Glutamatergic neuron (in vitro differentiated cells): ENCODE results near the gene HPS6. TPM values are rescaled to one million over a fixed set of nuclear protein-coding genes. Genes with fewer than 3 reads are reported as not detected.
A peak's percentile ranks its signal among the peaks of the same experiment; 100 is the strongest.
"Not testable (repeated sequence)": the region's sequence is repeated elsewhere in the genome, so short reads cannot be mapped to it uniquely, and the experiment has no call there.

Experiments used
- DNase-seq: peaks from one replicate; pipeline ENCODE4 v3.0.0; 2022
- H3K27ac Mint-ChIP-seq: one replicate; pipeline ENCODE4 v1.8.0; 2020; ENCODE audit warnings: mild to moderate bottlenecking, mixed read lengths, inconsistent platforms; ENCODE audit not compliant: unreplicated experiment
- H3K27me3 Mint-ChIP-seq: one replicate; pipeline ENCODE4 v1.8.0; 2020; ENCODE audit warnings: mild to moderate bottlenecking, moderate library complexity, mixed read lengths, inconsistent platforms; ENCODE audit not compliant: unreplicated experiment
- H3K36me3 Mint-ChIP-seq: one replicate; pipeline ENCODE4 v1.8.0; 2020; ENCODE audit warnings: mild to moderate bottlenecking, mixed read lengths, inconsistent platforms; ENCODE audit not compliant: unreplicated experiment
- H3K4me1 Mint-ChIP-seq: one replicate; pipeline ENCODE4 v1.8.0; 2020; ENCODE audit warnings: mild to moderate bottlenecking, low read depth, mixed read lengths, inconsistent platforms; ENCODE audit not compliant: unreplicated experiment
- H3K4me3 Mint-ChIP-seq: one replicate; pipeline ENCODE4 v1.8.0; 2020; ENCODE audit warnings: mild to moderate bottlenecking, mixed read lengths, inconsistent platforms; ENCODE audit not compliant: unreplicated experiment
- H3K9me3 Mint-ChIP-seq: one replicate; pipeline ENCODE4 v1.8.0; 2020; ENCODE audit warnings: mild to moderate bottlenecking, moderate library complexity, mixed read lengths, inconsistent platforms; ENCODE audit not compliant: unreplicated experiment
- CTCF ChIP-seq: fragments of 200-600 bp; sonication (generic); IDR thresholded peaks from one replicate; pipeline ENCODE4 v1.5.0; 2021; ENCODE audit not compliant: partially characterized antibody, unreplicated experiment
- total RNA-seq: library from RNA; stranded (reverse); fragmentation: NEBNext Ultra II Directional; extraction: Animal tissue kit (Norgen Biotek cat#: 25700); gene quantifications from one replicate; pipeline ENCODE4 v1.2.1, GENCODE V29; 2021; ENCODE audit not compliant: unreplicated experiment

HPS6 gene
- total RNA-seq, 1 donor from 2014 or later: 22.1 TPM

- Mint-ChIP-seq H3K27me3 (no peaks in the 10 kb centered on the region), H3K36me3 (no peaks in the 10 kb centered on the region), H3K4me3 (no peak overlapping the region), H3K9me3 (peaks cover 3% of the 10 kb centered on the region), H3K27ac (no peak overlapping the region), H3K4me1 (peaks cover 21% of the 10 kb centered on the region)
- DNase-seq: no peak
- no peak for TF ChIP-seq CTCF
These were observed 19.9 kb upstream of the HPS6 start for GRCh38 chr10:102045292-102045691.

GRCh38 chr10:102046095-102046494, 19.1 kb upstream of the HPS6 start:
- no peak overlapping the region for H3K27ac Mint-ChIP-seq

GRCh38 chr10:102054881-102055646, 10.1 kb upstream of the HPS6 start:
- not testable (repeated sequence) for H3K36me3 Mint-ChIP-seq, DNase-seq, H3K9me3 Mint-ChIP-seq, H3K27me3 Mint-ChIP-seq
- peaks cover 11% of the 10 kb centered on the region for H3K4me1 Mint-ChIP-seq
- peak overlapping the region; percentile 98 for H3K27ac Mint-ChIP-seq
- H3K4me3 Mint-ChIP-seq: peak overlapping the region; percentile 97

More at GRCh38 chr10:102046095-102046494, 19.1 kb upstream of the HPS6 start:
- DNase-seq: no peak
- Mint-ChIP-seq H3K27me3 (no peaks in the 10 kb centered on the region), H3K9me3 (peaks cover 3% of the 10 kb centered on the region), H3K4me1 (peaks cover 14% of the 10 kb centered on the region), H3K36me3 (no peaks in the 10 kb centered on the region), H3K4me3 (no peak overlapping the region)
- TF ChIP-seq CTCF: no peak

- no peak for TF ChIP-seq CTCF
- peak within 1 kb of the TSS; percentile 98 for H3K27ac Mint-ChIP-seq
- DNase-seq: peak; percentile 91
- peaks cover 11% of the 10 kb centered on the region for H3K4me1 Mint-ChIP-seq
- peaks cover 5% of the 10 kb centered on the region for H3K9me3 Mint-ChIP-seq
- peaks cover 6% of the 10 kb centered on the region for H3K27me3 Mint-ChIP-seq
- H3K4me3 Mint-ChIP-seq: peak within 1 kb of the TSS; percentile 97
- no peaks in the 10 kb centered on the region for H3K36me3 Mint-ChIP-seq
These were observed 9.3 kb upstream of the HPS6 start, which contains the start of gene ARMH3 for GRCh38 chr10:102055647-102056419. ARMH3 (minus strand) TSS chr10:102056173; CDS start chr10:102040114, 16,059 bp downstream.

GRCh38 chr10:102059987-102060386, 5.2 kb upstream of the HPS6 start:
- Mint-ChIP-seq H3K9me3 (peaks cover 8% of the 10 kb centered on the region), H3K4me1 (peaks cover 2% of the 10 kb centered on the region), H3K36me3 (no peaks in the 10 kb centered on the region), H3K27me3 (peaks cover 4% of the 10 kb centered on the region), H3K27ac (no peak overlapping the region), H3K4me3 (no peak overlapping the region)
- DNase-seq: no peak
- TF ChIP-seq CTCF: no peak
